GM12873 (cell line): ENCODE results near the gene OR51E2.

ENCODE experiments used
- TF ChIP-seq, protein P1 (sequence below): IDR thresholded peaks from 2 replicates; pipeline ENCODE4 v1.5.1; 2012; ENCODE audit warnings: low read depth, mild to moderate bottlenecking, moderate library complexity, low read length, control low read depth; ENCODE audit not compliant: insufficient read depth; ENCODE audit errors: missing control alignments

The OR51E2 gene

DNA sequence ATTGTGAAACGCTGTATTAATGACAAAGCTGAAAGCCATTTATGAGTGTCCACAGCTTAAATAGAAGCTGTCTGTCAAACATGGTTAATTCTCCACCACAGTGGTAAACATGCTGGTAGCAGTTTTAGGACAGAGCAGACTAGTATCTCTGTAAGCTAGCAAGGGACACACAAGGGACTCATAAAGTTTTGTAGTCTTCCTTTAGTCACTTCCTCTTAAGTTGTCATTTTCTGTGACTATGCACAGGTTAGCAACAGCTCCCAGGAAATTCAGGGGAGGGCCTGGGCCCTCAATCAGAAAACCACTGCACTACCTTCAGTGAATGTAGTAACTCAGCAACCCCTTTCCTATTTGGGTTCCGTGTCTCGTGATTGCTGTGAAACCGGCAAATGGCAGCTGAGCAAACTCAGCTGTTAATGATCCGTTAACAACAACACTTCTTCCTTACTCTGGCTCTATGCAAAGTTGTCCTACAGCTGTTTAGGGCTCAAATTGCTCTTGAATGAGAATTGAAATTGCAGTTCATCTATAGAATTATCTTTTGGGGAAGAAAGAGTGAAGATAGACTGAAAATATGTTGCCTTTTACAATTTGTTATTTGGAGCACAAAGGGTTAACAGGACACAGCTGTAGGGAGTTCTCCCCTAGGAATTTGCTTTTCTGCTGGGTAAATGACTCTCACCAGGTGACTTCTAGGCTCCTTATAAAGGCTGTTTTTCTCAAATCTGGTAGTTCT, 6.6 kb upstream of the OR51E2 start, which contains the start of gene MMP26:
TSS of gene MMP26 (plus strand) at position 731 of the 736 bp plus-strand sequence.
- TF ChIP-seq, protein P1, sequence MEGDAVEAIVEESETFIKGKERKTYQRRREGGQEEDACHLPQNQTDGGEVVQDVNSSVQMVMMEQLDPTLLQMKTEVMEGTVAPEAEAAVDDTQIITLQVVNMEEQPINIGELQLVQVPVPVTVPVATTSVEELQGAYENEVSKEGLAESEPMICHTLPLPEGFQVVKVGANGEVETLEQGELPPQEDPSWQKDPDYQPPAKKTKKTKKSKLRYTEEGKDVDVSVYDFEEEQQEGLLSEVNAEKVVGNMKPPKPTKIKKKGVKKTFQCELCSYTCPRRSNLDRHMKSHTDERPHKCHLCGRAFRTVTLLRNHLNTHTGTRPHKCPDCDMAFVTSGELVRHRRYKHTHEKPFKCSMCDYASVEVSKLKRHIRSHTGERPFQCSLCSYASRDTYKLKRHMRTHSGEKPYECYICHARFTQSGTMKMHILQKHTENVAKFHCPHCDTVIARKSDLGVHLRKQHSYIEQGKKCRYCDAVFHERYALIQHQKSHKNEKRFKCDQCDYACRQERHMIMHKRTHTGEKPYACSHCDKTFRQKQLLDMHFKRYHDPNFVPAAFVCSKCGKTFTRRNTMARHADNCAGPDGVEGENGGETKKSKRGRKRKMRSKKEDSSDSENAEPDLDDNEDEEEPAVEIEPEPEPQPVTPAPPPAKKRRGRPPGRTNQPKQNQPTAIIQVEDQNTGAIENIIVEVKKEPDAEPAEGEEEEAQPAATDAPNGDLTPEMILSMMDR: no peak

DNA sequence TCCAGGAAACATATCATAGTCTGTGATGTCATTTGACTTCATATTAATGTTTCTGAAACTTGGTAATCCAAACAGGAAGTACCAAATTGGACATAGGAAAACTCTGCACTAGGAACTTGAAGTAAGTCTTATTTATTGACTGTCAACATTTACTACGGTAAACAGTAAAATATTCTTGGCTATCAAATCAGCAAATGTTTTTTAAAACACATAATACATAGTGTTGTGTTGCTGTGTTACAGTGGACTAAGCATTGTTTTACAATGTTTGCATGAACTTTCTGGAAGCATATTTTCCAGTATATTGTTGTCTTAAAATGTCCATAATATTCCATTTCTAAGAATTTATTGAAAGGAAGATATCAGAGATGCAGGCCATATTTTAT, 2.8 kb upstream of the OR51E2 start:
- TF ChIP-seq, protein P1: no peak

DNA sequence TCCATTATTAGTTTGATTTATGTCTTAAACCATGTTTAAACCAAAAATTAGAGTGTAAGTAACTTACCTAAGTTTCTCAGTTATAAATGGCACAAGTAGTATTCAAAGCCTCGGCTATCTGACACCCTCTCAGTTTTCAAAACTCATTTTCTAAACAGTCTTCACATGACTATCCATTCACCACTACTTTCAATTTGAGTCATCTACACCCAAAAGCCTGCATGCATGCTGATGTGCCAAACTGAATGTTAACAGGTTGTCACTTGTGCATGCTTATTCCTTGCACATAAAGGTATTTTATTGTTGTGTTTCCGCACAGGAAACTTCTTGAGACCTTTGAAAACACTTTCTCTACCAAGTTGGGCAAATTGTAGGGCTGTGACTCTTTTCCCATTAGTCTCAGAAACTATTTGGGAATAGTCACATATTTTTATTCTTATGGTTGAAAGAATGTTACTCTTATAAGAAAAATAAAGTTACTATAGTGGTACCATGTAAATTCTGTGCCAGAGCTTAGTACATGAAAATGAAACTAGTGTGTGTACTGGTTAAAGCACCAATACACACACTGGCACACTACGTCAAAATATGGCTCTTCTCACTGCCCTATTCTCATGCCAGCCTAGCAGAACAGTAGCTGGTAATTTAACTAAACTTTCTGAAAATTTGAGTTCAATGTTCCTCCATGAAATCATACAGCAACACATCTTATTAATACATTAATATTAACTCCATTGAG, 2.2 kb upstream of the OR51E2 start:
- TF ChIP-seq, protein P1: no peak

DNA sequence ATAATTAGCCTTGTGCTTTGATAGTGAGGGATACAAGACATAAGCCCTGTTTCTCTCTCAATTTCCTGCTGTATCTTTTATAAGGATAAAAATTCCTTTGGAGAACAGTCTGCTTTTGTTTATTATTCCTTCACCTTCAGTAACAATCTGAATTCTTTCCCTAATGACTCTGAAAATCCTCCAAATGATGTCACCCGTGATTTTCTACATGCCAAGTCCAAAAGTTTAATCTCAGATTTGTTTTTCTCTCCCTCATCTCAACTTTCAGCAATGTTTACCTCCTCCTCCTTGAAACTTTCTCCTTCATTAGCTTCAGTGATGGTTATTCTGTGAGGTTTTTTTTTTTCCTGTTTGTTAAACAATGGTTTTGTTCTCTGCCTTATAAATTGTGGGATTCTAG, 2.2 kb downstream of the OR51E2 start:
- TF ChIP-seq, protein P1: no peak

DNA sequence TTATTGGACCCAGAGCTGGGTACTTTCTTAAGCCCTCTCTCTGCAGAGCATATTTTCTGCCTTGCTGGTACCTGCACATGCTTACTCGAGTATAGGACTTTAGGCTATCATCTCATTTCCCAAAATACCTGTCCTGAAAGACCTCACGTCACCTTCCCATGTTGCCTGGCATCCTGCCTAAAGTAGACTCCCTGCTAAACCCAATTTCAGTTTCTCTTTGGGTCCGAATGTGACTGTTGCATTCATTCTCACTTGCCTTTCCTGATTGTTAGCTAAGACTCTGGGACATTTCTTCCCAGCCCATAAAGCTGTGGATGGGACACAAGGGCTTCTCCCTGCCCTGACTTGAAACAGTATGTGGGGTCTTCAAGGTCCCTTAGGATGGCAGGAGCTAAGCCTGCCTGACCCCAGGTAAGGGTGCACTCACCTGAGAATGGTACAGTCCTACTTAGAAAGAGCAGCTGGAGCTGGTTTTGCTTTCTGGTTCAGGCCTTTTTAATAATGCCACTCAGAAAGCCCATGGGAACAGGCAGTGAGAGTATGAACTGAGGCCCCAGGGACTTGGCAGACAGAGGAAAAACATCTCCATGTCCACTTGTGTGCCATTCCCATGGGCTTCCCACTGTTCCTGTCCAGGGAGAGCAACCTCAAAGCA, 12.9 kb downstream of the OR51E2 start:
- TF ChIP-seq, protein P1: no peak

DNA sequence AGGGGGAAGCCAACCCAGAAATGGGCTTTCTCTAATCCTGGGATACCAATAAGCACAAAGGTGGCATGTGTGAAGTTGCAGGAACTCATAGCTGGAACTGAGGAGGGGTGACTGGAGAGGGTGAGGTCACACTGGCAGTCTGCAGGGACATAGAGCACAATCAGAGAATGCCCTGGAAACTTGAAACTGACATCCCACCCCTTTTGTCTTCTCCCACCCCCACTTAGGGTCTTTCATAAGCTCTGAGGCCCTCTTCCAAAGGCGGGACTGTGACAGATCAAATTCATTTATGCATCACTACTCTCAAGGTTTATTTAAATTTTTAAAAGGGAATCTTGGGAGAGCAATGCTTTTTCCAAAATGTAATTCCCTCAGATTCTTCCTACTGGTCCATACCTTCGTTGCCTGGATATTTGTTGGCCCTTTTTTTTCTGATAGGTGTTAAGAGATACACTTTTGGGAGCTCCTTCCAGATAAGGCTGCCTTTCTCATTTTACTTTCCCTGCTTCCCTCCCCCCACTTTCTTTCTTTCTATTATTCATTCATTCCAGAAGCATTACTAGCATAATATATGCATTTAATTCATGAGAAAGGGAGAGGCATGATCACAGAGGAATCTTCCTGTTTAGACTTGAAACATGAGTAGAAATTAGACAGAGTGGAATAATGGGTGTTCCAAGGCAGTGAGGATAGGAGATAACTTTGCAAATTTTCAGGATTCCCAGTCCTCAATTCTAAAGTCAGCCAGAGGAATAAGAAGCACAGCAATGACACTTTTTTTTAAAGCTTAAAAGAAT, 14.8 kb downstream of the OR51E2 start:
- TF ChIP-seq, protein P1: no peak

DNA sequence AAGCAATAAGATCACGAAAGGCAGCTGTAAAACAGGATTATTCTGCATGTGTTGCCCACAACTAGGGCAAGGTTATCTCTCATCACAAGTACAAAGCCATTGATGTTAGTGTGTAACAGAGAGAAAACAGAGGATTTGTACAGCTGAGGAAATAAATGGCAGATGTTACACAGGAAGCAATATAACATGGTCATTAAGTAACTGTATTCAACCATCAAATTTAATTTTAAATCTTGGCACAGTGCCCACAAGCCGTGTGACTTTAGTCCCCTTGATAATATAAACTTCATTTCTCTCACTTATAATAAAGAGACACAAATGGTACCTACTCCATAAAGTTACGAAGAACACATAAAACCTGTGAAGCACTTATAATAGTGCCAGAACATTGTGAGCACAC, 17.3 kb downstream of the OR51E2 start:
- TF ChIP-seq, protein P1: no peak
